22Rv1 (cell line): Measurements from ENCODE around the gene LRRD1.

Experiments used
- CTCF ChIP-seq: fragments of 450-650 bp; IDR thresholded peaks from 2 replicates; pipeline ENCODE4 v1.5.1; 2017; ENCODE audit warnings: mild to moderate bottlenecking
- ZFX ChIP-seq: fragments of 450-650 bp; IDR thresholded peaks from 2 replicates; pipeline ENCODE4 v1.6.1; 2017; ENCODE audit warnings: antibody characterized with exemption, borderline replicate concordance

GRCh38 chr7:92205987-92206386, 27.0 kb upstream of the LRRD1 start:
- TF ChIP-seq CTCF (no peak), ZFX (no peak)
